Endothelial cell of umbilical vein (primary cell): Measurements from ENCODE around the gene DHRS7B. TPM values are rescaled to one million over a fixed set of nuclear protein-coding genes. Genes with fewer than 3 reads are reported as not detected.

ENCODE experiments used
- BruUV-seq: library from RNA; stranded (reverse); fragments of 400-500 nt; replicated peaks from 2 replicates; lab custom pipeline; 2021; lab: Mats Ljungman, UMichigan
- CTCF ChIA-PET: fragments of 300-600, 350-600 bp; sonication (Branson Sonifier 250); formaldehyde crosslinking; loops from one replicate; lab custom pipeline; 2021; ENCODE audit warnings: antibody characterized with exemption, inconsistent platforms; lab: Charles Lee
- POLR2A ChIA-PET: fragments of 300-600, 350-600 bp; sonication (Branson Sonifier 250); formaldehyde crosslinking; loops from one replicate; lab custom pipeline; 2021; ENCODE audit warnings: antibody characterized with exemption, inconsistent platforms; lab: Charles Lee
- DNase-seq: peaks from one replicate; pipeline ENCODE4 v3.0.0-alpha.2; 2011; ENCODE audit warnings: low read depth, low spot score
- FAIRE-seq: peaks from 2 replicates; lab custom pipeline; 2011; peaks lifted over from hg19 to GRCh38; lab: Jason Lieb, UNC
- H2AFZ ChIP-seq: 2 replicates; pipeline ENCODE4 v1.6.0; 2012; ENCODE audit warnings: low read depth, low read length, control low read depth, inconsistent platforms
- H3K27ac ChIP-seq: 2 replicates; pipeline ENCODE4 v1.5.1; 2011; ENCODE audit warnings: low read depth, mild to moderate bottlenecking, control low read depth, low read length, moderate library complexity; ENCODE audit not compliant: insufficient read depth
- H3K27me3 ChIP-seq, 2 experiments: 2 replicates each; pipeline versions ENCODE4 v1.6.0 to v1.6.1; 2011; ENCODE audit warnings: low read length in 2 of 2, mixed read lengths in 1 of 2; ENCODE audit not compliant: control insufficient read depth in 2 of 2, insufficient read depth in 2 of 2
- H3K36me3 ChIP-seq, 2 experiments: 2 replicates in 1 of 2; 3 replicates in 1 of 2; pipeline ENCODE4 v1.5.1; 2011; ENCODE audit warnings: low read length in 2 of 2, mild to moderate bottlenecking in 1 of 2, moderate library complexity in 1 of 2; ENCODE audit not compliant: control insufficient read depth in 2 of 2, insufficient read depth in 2 of 2; ENCODE audit errors: extremely low read depth in 1 of 2
- H3K4me1 ChIP-seq: 3 replicates; pipeline ENCODE4 v1.5.1; 2011; ENCODE audit warnings: mild to moderate bottlenecking, low read length; ENCODE audit not compliant: control insufficient read depth, insufficient read depth; ENCODE audit errors: extremely low read depth
- H3K4me2 ChIP-seq: 2 replicates; pipeline ENCODE4 v1.6.1; 2011; ENCODE audit warnings: low read length, control low read depth, mixed read lengths; ENCODE audit not compliant: insufficient read depth
- H3K4me3 ChIP-seq, 3 experiments: fragments of 200-600 bp in 1 of 3; sonication (generic), shearing (Covaris generic) in 1 of 3; replicated peaks in 1 of 3; 2 replicates each; pipeline ENCODE4 v1.5.1; 2011 to 2016; ENCODE audit warnings: control low read depth in 3 of 3, low read length in 3 of 3, mild to moderate bottlenecking in 2 of 3, inconsistent platforms in 1 of 3, low read depth in 1 of 3, moderate library complexity in 1 of 3; ENCODE audit not compliant: insufficient read depth in 1 of 3
- H3K79me2 ChIP-seq: 2 replicates; pipeline ENCODE4 v1.6.0; 2012; ENCODE audit warnings: low read length, inconsistent platforms; ENCODE audit not compliant: control insufficient read depth, insufficient read depth
- H3K9ac ChIP-seq: replicated peaks from 2 replicates; pipeline ENCODE3; 2011; ENCODE audit warnings: low read length, control low read depth; ENCODE audit not compliant: insufficient read depth; ENCODE audit errors: extremely low read depth
- H3K9me1 ChIP-seq: replicated peaks from 3 replicates; pipeline ENCODE4 v1.6.0; 2011; ENCODE audit warnings: mild to moderate bottlenecking, low read length; ENCODE audit not compliant: control insufficient read depth, insufficient read depth; ENCODE audit errors: extremely low read depth
- H3K9me3 ChIP-seq: replicated peaks from 2 replicates; pipeline ENCODE4 v1.5.1; 2012; ENCODE audit warnings: low read length, inconsistent platforms; ENCODE audit not compliant: control insufficient read depth, insufficient read depth
- H4K20me1 ChIP-seq: replicated peaks from 2 replicates; pipeline ENCODE3; 2011; ENCODE audit warnings: mild to moderate bottlenecking, low read length; ENCODE audit not compliant: control insufficient read depth, insufficient read depth; ENCODE audit errors: extremely low read depth
- CTCF ChIP-seq, 2 donors: IDR thresholded peaks; 1 replicate in 1 of 2; 2 replicates in 1 of 2; pipeline ENCODE4 v1.5.1; 2011; ENCODE audit warnings: low read length in 2 of 2, mild to moderate bottlenecking in 2 of 2, moderate library complexity in 2 of 2, control low read depth in 1 of 2, inconsistent platforms in 1 of 2, low read depth in 1 of 2; ENCODE audit not compliant: insufficient read depth in 1 of 2; ENCODE audit errors: extremely low read depth in 1 of 2
- EZH2 ChIP-seq: IDR thresholded peaks from 2 replicates; pipeline ENCODE4 v1.6.1; 2012; ENCODE audit warnings: borderline replicate concordance, low read depth, mild to moderate bottlenecking, moderate library complexity, low read length, inconsistent platforms; ENCODE audit not compliant: severe bottlenecking
- FOS ChIP-seq: IDR thresholded peaks from 2 replicates; pipeline ENCODE4 v1.6.1; 2011; ENCODE audit warnings: mild to moderate bottlenecking, low read length, moderate library complexity, borderline replicate concordance; ENCODE audit not compliant: insufficient read depth
- GATA2 ChIP-seq: IDR thresholded peaks from 2 replicates; pipeline ENCODE4 v1.7.0; 2011; ENCODE audit warnings: low read depth, mild to moderate bottlenecking, moderate library complexity, mixed read lengths, low read length; ENCODE audit not compliant: insufficient read length, insufficient read depth
- MYC ChIP-seq: IDR thresholded peaks from one replicate; pipeline ENCODE4 v1.6.1; 2011; ENCODE audit warnings: mild to moderate bottlenecking, low read depth, low read length
- dilution Hi-C: fragments of 300-500 bp; cut with MboI; formaldehyde crosslinking; loops from one replicate; pipeline ENCODE4 v1.15.0; 2019; ENCODE audit warnings: low sequenced_read_pairs; ENCODE audit not compliant: extremely low pct_ligation_motif_present
- intact Hi-C: fragments of 100-400 bp; cut with micrococcal nuclease; formaldehyde crosslinking; loops from one replicate; pipeline ENCODE4 v1.10.0; 2022
- polyA plus RNA-seq, 4 experiments: library from polyadenylated mRNA; depleted of rRNA in 3 of 4; stranded (reverse) in 3 of 4; unstranded in 1 of 4; fragments of >200 nt; gene quantifications; 2 replicates each; pipeline versions ENCODE4 v1.2.1 to v1.2.3, GENCODE V29; 2011 to 2012; ENCODE audit warnings: missing spikeins in 1 of 4
- total RNA-seq: library from RNA; stranded (reverse); gene quantifications from 2 replicates; pipeline ENCODE4 v1.2.3, GENCODE V29; 2021
- TF ChIP-seq, protein P1 (sequence below): IDR thresholded peaks from 2 replicates; pipeline ENCODE4 v1.6.1; 2011; ENCODE audit not compliant: insufficient read depth, insufficient read length

Gene DHRS7B
- total and polyA plus RNA-seq, 2 donors (not counting 3 experiments of a cell fraction or from before 2014, with no cell fraction given), result 14.0 to 28.1 TPM

- POLR2A ChIA-PET, result no interaction called here
These were observed 104.8 kb downstream of the DHRS7B start for GRCh38 chr17:21231533-21231932.

More at GRCh38 chr17:21231533-21231932, 104.8 kb downstream of the DHRS7B start:
- no peak overlapping the region for H3K4me3 ChIP-seq
- H3K79me2 ChIP-seq, result no peaks in the 10 kb centered on the region
- TF ChIP-seq FOS (no peak), GATA2 (no peak), EZH2 (no peak), MYC (no peak), CTCF (IDR thresholded peaks at IDR 0.05; ENCODE audit: extremely low read depth in 1 of 2, insufficient read depth in 1 of 2, low read depth in 1 of 2, low read length in 2 of 2) (no peak)
- TF ChIP-seq, protein P1, sequence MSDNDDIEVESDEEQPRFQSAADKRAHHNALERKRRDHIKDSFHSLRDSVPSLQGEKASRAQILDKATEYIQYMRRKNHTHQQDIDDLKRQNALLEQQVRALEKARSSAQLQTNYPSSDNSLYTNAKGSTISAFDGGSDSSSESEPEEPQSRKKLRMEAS, result no peak
- H3K4me1 ChIP-seq, result no peaks in the 10 kb centered on the region
- no peaks in the 10 kb centered on the region for H3K9me1 ChIP-seq
- H3K27me3 ChIP-seq, result no peaks in the 10 kb centered on the region
- no TSS peak for BruUV-seq
- FAIRE-seq, result no peak
- H3K9me3 ChIP-seq, result no peaks in the 10 kb centered on the region
- H3K36me3 ChIP-seq, result no peaks in the 10 kb centered on the region
- H3K4me2 ChIP-seq, result no peak overlapping the region
- dilution Hi-C loops (no loop called here), intact Hi-C loops (no loop called here)
- DNase-seq, result no peak
- CTCF ChIA-PET, result no interaction called here
- no peak overlapping the region for H3K27ac ChIP-seq
- no peak overlapping the region for H3K9ac ChIP-seq
- H4K20me1 ChIP-seq, result no peaks in the 10 kb centered on the region
- H2AFZ ChIP-seq, result no peak overlapping the region
